Activated CD4-positive, alpha-beta T cell treated with anti-CD3 and anti-CD28 coated beads, Interleukin-2, amount 50 U/mL, for 24 hours (primary cell): ENCODE data around the gene SPTBN4.
"Not testable (repeated sequence)": the region's sequence is repeated elsewhere in the genome, so short reads cannot be mapped to it uniquely, and the experiment has no call there.

Experiments used
- DNase-seq, 2 donors: peaks; one replicate each; pipeline ENCODE4 v3.0.0-alpha.2; 2020; ENCODE audit warnings: low read depth in 1 of 2, low spot score in 1 of 2

The SPTBN4 gene

GRCh38 chr19:40466985-40467734 is at the start of gene SPTBN4:
SPTBN4 (plus strand) TSS chr19:40467001; CDS start chr19:40472622, 5,621 bp downstream.
- no peak for DNase-seq

DNA sequence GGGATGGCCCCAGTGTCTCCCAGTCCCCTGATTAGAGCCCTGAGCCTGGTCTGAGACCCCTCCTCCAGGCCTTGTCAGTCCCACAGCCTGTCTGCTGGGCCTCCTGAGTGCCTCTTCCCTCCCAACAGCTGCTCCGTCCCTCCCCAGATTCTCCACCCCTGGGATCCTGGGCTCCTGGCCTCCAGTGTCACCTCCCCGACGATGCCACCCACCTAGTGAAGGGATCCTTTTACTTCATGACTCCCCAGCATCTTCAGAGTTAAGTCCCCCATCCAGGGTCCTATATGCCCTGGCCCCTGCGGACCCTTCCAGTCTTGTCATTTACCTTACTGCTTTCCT is 49.2 kb upstream of the SPTBN4 start:
- DNase-seq: no peak

DNA sequence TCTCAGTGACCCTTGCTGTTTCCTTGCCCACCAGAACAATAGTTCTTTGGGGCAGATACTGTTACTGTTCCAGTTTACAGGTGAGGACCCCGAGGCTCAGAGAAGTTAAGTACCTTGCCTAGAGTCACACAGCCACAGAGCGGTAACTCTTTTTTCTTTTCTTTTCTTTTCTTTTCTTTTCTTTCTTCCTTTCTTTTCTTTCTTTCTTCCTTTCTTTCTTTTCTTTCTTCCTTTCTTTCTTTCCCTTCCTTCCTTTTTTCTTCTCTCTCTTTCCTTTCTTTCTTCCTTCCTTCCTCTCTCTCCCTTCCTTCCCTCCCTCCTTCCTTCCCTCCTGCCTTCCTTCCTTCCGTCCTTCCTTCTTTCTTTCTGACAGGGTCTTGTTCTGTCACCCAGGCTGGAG is 48.8 kb upstream of the SPTBN4 start:
- no peak for DNase-seq

- DNase-seq: no peak
Observed at GRCh38 chr19:40419066-40419612, 47.7 kb upstream of the SPTBN4 start.

DNA sequence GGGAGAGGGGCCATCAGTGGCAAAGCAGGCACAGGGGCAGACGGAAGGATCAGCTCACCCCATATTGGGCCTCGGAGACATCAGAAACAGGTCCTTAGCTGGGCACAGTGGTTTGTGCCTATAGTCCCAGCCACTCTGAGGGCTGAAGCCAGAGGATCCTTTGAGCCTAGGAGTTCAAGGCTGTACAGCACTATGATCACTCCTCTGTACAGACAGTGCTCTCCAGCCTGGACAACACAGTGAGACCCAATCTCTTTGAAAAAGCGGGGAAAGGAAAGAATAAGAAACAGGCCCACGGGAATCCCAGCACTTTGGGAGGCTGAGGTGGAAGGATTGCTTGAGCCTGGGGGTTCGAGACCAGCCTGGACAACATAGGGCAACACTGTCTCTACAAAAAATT is 47.0 kb upstream of the SPTBN4 start:
- no peak for DNase-seq

GRCh38 chr19:40420451-40420765 is 46.4 kb upstream of the SPTBN4 start:
- DNase-seq: no peak

- peak; percentile 52 for DNase-seq
Observed at GRCh38 chr19:40420766-40421765, 45.7 kb upstream of the SPTBN4 start.

- no peak for DNase-seq
Observed at GRCh38 chr19:40421993-40422747, 44.6 kb upstream of the SPTBN4 start.

DNA sequence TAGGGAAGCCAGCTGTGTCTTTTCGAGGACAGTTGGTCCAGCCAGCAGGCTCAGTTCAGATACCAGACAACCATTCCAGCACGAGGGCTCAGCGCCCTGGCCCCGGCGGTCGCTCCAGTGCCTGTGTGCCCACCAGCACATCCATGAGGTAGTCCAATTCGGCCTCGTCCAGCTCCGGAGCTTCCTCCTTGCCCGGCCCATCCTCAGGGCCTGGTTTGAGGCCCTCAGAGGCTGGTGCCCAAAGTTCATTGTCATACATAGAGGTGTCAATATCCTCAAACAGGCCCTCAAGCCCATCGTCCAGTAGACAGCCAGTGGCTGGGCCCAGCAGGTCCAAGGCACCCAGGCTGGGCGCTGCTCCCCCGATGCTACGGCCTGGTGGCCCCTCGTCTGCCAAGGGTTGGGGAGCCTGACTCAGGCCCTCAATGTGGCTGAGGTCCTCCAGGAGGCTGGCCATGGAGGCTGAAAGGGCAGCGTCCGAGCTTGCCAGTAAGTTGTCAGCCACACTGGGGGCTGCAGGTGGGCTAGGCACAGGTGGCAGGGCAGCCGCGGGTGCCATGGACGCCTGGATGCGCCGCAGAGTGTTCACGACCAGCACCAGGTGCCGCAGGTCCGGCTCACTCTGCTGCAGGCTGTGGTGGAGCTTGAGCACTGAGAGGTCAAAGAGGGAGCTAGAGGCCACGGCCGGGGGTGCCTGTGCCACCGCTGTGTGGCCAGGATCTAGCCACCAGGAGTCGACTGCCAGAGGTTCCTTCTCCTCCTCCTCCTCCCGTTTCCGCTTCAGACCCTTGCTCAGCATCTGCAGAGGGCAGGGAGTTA is 43.8 kb upstream of the SPTBN4 start:
- no peak for DNase-seq

GRCh38 chr19:40423938-40424337 is 42.9 kb upstream of the SPTBN4 start:
- no peak for DNase-seq

DNA sequence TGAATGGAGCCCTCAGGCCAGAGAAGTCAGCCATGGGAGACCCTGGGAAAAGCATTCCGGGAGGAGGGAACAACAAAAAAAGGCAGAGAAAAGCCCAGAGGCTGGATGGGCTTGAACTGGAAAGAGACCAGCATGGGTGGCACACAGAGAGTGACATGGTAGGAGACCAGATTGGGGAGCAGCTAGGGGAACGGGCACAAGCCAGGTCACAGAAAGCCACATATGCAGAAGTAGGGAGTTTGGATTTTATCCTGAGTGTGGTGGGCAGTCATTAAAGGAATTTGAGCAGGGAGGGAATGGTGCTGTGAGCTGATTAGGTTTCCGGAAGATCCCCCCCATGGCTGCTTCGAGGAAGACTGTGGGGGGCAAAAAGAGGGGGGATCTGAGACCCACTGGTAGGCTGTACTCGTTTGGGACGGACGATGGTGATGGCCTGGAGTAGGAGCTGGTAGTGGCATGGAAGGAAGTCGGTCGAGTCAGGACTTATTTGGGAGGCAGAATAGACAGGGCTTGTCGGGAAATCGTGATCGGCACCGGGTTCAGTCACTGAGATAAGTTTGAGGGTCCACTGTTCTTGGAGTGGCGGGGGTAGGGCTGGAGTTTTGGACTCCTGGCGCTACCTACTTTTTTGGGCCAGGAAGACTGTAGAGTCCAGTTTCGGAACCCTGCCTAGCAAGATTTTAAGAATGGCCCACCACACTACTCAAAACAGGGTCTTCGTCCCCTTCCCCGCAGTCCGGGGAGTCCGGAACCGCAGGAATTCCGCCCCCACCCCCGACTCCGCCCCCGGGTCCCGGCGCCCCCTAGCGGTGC is 42.0 kb upstream of the SPTBN4 start:
- DNase-seq: no peak

GRCh38 chr19:40425450-40426287 is 41.1 kb upstream of the SPTBN4 start, which contains the start of gene SERTAD1:
SERTAD1 (minus strand) TSS chr19:40425992; CDS start chr19:40423546, 2,446 bp downstream.
- DNase-seq: peak; percentile 100

DNA sequence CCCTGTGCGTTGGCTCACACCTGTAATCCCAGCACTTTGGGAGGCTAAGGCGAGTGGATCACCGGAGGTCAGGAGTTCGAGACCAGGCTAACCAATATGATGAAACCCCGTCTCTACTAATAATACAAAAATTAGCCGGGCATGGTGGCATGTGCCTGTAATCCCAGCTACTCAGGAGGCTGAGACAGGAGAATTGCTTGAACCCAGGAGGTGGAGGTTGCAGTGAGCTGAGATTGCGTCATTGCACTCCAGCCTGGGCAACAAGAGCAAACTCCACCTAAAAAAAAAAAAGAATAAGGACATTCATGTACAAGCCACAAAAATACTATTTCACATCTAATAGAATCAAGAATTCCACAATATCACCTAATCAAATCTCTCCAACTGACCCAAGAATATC is 38.6 kb upstream of the SPTBN4 start:
- not testable (repeated sequence) for DNase-seq

- DNase-seq: not testable (repeated sequence)
Observed at GRCh38 chr19:40430242-40430641, 36.6 kb upstream of the SPTBN4 start.

DNA sequence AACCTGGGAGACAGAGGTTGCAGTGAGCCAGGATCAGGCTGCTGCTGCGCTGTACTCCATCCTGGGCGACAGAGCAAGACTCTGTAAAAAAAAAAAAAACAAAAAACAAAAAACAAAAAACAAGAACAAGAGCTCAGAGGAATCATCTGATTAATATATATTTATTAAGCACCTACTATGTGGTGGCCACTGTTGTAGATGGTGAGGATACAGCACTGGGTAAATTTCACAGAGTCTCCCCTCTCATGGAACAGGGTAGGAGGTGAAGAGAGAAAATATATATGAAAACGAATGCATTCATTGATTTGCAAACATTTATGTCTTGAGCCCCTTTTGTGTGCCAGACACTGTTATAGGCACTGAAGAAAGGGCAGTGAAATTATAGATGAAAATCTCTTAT is 35.1 kb upstream of the SPTBN4 start:
- DNase-seq: no peak

DNA sequence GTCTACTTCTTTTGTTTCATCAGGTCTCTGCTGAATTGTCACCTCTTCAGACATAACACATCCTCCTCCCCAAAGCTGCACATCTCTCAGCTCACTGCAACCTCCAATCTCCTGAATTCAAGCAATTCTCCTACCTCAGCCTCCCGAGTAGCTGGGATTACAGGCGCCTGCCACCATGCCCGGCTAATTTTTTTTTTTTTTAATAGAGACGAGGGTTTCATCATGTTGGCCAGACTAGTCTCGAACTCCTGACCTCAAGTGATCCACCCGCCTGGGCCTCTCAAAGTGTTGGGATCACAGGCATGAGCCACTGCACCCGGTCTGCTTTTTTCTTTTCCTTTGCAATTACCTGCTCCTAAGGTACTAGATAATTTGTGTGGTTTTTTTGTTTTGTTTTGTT is 34.0 kb upstream of the SPTBN4 start:
- DNase-seq: not testable (repeated sequence)

DNA sequence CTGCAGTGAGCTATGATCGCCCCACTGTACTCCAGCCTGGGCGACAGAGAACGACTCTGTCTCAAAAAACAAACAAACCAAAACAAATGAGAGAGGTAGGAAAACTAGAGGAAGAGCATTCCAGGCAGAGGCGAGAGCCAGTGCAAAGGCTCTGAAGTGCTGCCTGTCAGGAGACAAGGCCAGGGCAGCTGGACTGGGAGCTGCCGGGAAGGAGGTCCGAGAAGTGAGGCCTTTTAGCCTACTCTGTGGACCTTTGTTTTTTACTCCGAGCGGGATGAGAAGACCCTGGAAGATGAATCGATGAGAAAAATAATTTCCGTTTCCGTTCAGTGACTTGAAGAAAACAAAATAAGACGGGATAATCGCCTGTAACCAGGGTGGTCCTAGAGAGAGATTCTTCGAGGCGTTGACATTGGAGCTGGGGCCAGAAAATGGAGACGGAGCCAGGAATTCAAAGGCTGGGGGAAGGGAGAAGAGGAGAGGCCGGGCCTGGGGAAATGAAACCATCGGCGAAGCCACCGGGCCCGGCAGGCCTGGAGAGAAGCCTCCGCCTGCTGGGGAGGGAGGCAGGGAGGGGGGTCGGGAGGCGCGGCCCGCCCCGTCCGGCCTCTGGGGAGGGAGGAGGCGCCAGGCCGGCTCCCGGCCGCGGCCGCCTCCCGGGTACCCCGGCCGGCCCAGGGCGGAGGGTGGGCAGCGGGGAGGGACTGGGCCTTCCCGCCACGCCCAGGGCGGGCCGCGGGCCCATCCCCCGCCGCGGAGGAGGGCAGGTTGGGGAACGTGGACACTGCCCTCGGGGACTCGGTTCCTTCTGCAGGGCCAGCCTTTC is 33.2 kb upstream of the SPTBN4 start:
- DNase-seq: peak; percentile 9 to 25

GRCh38 chr19:40438284-40438683 is 28.5 kb upstream of the SPTBN4 start:
- no peak for DNase-seq
